Esophagus muscularis mucosa (tissue), 4 donors: ENCODE data around the gene CD74. TPM values are rescaled to one million over a fixed set of nuclear protein-coding genes. Genes with fewer than 3 reads are reported as not detected.

Experiments
- DNase-seq: peaks from one replicate; pipeline ENCODE4 v3.0.0-alpha.2; 2017; ENCODE audit errors: extremely low spot score
- H3K27ac ChIP-seq, 4 donors: fragments of 200-600 bp; sonication (generic); replicated peaks in 1 of 4; 1 replicate in 3 of 4; 2 replicates in 1 of 4; pipeline ENCODE4 v1.5.1; 2016 to 2019; ENCODE audit warnings: mild to moderate bottlenecking in 1 of 4
- H3K27me3 ChIP-seq, 4 donors: fragments of 200-600 bp; sonication (generic); one replicate each; pipeline versions ENCODE4 v1.5.1 to v1.6.0; 2016 to 2019
- H3K36me3 ChIP-seq, 4 donors: fragments of 200-600 bp; sonication (generic); one replicate each; pipeline ENCODE4 v1.5.1; 2016 to 2019
- H3K4me1 ChIP-seq, 4 donors: fragments of 200-600 bp; sonication (generic); one replicate each; pipeline ENCODE4 v1.5.1; 2016 to 2019
- H3K4me3 ChIP-seq, 4 donors: fragments of 200-600 bp; sonication (generic); 1 replicate in 2 of 4; 2 replicates in 2 of 4; pipeline ENCODE4 v1.5.1; 2016 to 2019; ENCODE audit warnings: mild to moderate bottlenecking in 4 of 4, moderate library complexity in 1 of 4
- H3K9me3 ChIP-seq, 4 donors: fragments of 200-600 bp; sonication (generic); 1 replicate in 3 of 4; 2 replicates in 1 of 4; pipeline ENCODE4 v1.5.1; 2016 to 2019
- EP300 ChIP-seq: sonication (generic); formaldehyde crosslinking; IDR thresholded peaks from one replicate; pipeline ENCODE4 v1.6.1; 2017; ENCODE audit warnings: antibody characterized with exemption
- POLR2A ChIP-seq: fragments of 450-650 bp; IDR thresholded peaks from one replicate; pipeline ENCODE4 v1.6.1; 2017; ENCODE audit warnings: antibody characterized with exemption, moderate library complexity, mild to moderate bottlenecking, low read depth
- POLR2AphosphoS5 ChIP-seq, 2 donors: sonication (generic); formaldehyde crosslinking; IDR thresholded peaks; one replicate each; pipeline ENCODE4 v1.6.1; 2017; ENCODE audit warnings: antibody characterized with exemption in 2 of 2
- WGBS: methylation state at CpG from one replicate; pipeline ENCODE4 v1.1.5; 2018; 5-methylcytosine and 5-hydroxymethylcytosine counted together
- intact Hi-C: fragments of 100-400 bp; cut with DNase I; formaldehyde crosslinking; loops from one replicate; pipeline ENCODE4 v1.15.1; 2023
- total RNA-seq, 4 donors: library from RNA; depleted of rRNA; stranded (reverse); fragments of >200 nt; gene quantifications; one replicate each; pipeline versions ENCODE4 v1.1.0 to v1.2.1, GENCODE V29; 2016
- TF ChIP-seq, protein P1 (sequence below), 3 experiments: fragments of 200-600 bp in 2 of 3; fragments of 450-650 bp in 1 of 3; sonication (generic) in 2 of 3; IDR thresholded peaks; one replicate each; pipeline ENCODE4 v1.5.1; 2017 to 2019; ENCODE audit warnings: antibody characterized with exemption in 3 of 3, mild to moderate bottlenecking in 2 of 3, moderate library complexity in 1 of 3

The CD74 gene
- total RNA-seq, 4 donors from 2014 or later, result 270 to 595 (median 555) TPM

GRCh38 chr5:150353032-150353675 lies 59.6 kb downstream of the CD74 start:
- no peaks in the 10 kb centered on the region for H3K9me3 ChIP-seq
- TF ChIP-seq POLR2AphosphoS5 (IDR thresholded peaks at IDR 0.05) (no peak), EP300 (no peak), POLR2A (no peak)
- TF ChIP-seq, protein P1, sequence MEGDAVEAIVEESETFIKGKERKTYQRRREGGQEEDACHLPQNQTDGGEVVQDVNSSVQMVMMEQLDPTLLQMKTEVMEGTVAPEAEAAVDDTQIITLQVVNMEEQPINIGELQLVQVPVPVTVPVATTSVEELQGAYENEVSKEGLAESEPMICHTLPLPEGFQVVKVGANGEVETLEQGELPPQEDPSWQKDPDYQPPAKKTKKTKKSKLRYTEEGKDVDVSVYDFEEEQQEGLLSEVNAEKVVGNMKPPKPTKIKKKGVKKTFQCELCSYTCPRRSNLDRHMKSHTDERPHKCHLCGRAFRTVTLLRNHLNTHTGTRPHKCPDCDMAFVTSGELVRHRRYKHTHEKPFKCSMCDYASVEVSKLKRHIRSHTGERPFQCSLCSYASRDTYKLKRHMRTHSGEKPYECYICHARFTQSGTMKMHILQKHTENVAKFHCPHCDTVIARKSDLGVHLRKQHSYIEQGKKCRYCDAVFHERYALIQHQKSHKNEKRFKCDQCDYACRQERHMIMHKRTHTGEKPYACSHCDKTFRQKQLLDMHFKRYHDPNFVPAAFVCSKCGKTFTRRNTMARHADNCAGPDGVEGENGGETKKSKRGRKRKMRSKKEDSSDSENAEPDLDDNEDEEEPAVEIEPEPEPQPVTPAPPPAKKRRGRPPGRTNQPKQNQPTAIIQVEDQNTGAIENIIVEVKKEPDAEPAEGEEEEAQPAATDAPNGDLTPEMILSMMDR (IDR thresholded peaks at IDR 0.05), result no peak
- peaks cover 0 to 3% (median 0%) of the 10 kb centered on the region in 4 donors for H3K27me3 ChIP-seq
- intact Hi-C loops, result loop anchor here (5.0 to 10.0 kb wide), 3 partner anchors 81 to 191 kb away; no protein-coding TSS in a partner anchor
- no peak for DNase-seq
- H3K4me3 ChIP-seq, result no peak overlapping the region
- H3K36me3 ChIP-seq, result no peaks in the 10 kb centered on the region
- WGBS, result 89% methylated on average over 3 of the region's 3 CpGs
- H3K4me1 ChIP-seq, result peaks cover 6 to 21% (median 18%) of the 10 kb centered on the region in 4 donors
- no peak overlapping the region for H3K27ac ChIP-seq

DNA sequence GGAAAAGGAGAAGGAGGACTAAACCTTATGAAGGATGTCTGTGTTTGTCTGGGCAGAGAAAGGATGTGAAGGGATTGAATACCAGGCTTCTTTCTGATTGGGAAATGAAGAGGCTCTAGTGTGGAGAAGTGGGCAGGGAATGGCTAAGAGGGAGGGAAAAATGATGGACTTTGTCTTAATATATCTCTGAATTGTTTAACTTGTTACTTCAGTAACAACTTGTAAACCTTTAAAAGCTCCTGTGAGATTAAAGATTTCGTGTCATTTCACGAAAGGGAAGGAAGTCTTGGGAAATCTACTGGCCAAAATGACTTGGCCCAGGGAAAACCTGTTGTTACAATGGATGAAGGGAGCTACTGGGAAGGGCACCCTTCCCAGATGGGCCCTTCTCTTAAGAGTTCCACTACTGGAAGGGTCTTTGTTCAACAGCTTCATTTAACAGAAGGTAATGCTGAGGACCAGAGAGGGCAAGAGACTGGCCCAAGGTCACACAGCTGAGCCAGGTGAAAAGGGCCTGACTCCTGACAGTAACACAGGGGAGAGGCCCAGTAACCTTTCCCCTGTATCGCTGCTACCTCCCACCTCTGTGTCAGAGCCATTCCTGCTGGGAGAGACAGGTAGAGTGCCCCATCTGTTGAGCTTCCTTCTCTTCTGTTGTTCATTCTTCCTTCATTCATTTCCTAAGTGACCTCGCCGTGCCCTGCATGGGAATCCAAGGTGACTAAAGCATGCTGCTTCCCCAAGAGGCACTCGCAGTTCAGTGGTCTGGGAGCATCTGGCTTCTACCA lies 60.3 kb downstream of the CD74 start:
- Histone ChIP-seq H3K36me3 (no peaks in the 10 kb centered on the region), H3K27me3 (no peaks in the 10 kb centered on the region), H3K4me1 (peaks cover 3 to 18% (median 15%) of the 10 kb centered on the region in 4 donors), H3K9me3 (no peaks in the 10 kb centered on the region), H3K4me3 (no peak overlapping the region), H3K27ac (no peak overlapping the region)
- no peak for DNase-seq
- 82% methylated on average over 6 of the region's 6 CpGs for WGBS
- TF ChIP-seq EP300, result no peak
- no peak for TF ChIP-seq POLR2AphosphoS5 (IDR thresholded peaks at IDR 0.05)
- TF ChIP-seq, protein P1 (IDR thresholded peaks at IDR 0.05), result no peak
- intact Hi-C loops, result loop anchor here (5.0 to 10.0 kb wide), 3 partner anchors 80 to 190 kb away; no protein-coding TSS in a partner anchor

Other genes with a start within 250 kb of the CD74 start
- gene CDX1, start 246.1 kb downstream of the CD74 start, total RNA-seq, result under 1 TPM in 1 of 4 donors, not detected in 3; 0.23 TPM
- not detected for gene SLC6A7, start 222.8 kb downstream of the CD74 start, total RNA-seq
- 1 to 10 TPM; 2.5 to 8.0 (median 3.8) TPM for gene CAMK2A, start 123.1 kb downstream of the CD74 start, total RNA-seq
- 10 to 100 TPM in 3 of 4 donors, 1 to 10 TPM in 1; 5.8 to 20.6 (median 10.1) TPM for gene ARSI, start 110.0 kb downstream of the CD74 start, total RNA-seq
- 10 to 100 TPM; 27.4 to 46.0 (median 36.3) TPM for gene TCOF1, start 55.2 kb downstream of the CD74 start, total RNA-seq
- gene RPS14, start 36.8 kb upstream of the CD74 start, total RNA-seq, result 1,000 to 10,000 TPM; 1,492 to 3,727 (median 2,626) TPM
- gene NDST1, start 95.2 kb upstream of the CD74 start, total RNA-seq, result 100 to 1,000 TPM in 1 of 4 donors, 10 to 100 TPM in 3; 48.2 to 113 (median 74.5) TPM
- gene SYNPO, start 227.8 kb upstream of the CD74 start, total RNA-seq, result 10 to 100 TPM; 20.4 to 54.0 (median 39.3) TPM
- gene MYOZ3, start 248.3 kb upstream of the CD74 start, total RNA-seq, result 1 to 10 TPM in 1 of 4 donors, under 1 TPM in 2, not detected in 1; 0.17 to 1.2 (median 0.46) TPM